Uterus (tissue), 2 donors: ENCODE data around the gene CSTF3.

Experiments used
- POLR2A ChIP-seq, 2 donors: fragments of 450-650 bp; IDR thresholded peaks; one replicate each; pipeline ENCODE4 v1.6.1; 2016; ENCODE audit warnings: antibody characterized with exemption in 2 of 2, mild to moderate bottlenecking in 1 of 2, moderate library complexity in 1 of 2
- TF ChIP-seq, protein P1 (sequence below), 4 experiments: fragments of 200-600 bp in 2 of 4; fragments of 450-650 bp in 2 of 4; sonication (generic) in 2 of 4; IDR thresholded peaks; one replicate each; pipeline ENCODE4 v1.5.1; 2016 to 2019; ENCODE audit warnings: antibody characterized with exemption in 4 of 4, mild to moderate bottlenecking in 2 of 4, moderate library complexity in 1 of 4

DNA sequence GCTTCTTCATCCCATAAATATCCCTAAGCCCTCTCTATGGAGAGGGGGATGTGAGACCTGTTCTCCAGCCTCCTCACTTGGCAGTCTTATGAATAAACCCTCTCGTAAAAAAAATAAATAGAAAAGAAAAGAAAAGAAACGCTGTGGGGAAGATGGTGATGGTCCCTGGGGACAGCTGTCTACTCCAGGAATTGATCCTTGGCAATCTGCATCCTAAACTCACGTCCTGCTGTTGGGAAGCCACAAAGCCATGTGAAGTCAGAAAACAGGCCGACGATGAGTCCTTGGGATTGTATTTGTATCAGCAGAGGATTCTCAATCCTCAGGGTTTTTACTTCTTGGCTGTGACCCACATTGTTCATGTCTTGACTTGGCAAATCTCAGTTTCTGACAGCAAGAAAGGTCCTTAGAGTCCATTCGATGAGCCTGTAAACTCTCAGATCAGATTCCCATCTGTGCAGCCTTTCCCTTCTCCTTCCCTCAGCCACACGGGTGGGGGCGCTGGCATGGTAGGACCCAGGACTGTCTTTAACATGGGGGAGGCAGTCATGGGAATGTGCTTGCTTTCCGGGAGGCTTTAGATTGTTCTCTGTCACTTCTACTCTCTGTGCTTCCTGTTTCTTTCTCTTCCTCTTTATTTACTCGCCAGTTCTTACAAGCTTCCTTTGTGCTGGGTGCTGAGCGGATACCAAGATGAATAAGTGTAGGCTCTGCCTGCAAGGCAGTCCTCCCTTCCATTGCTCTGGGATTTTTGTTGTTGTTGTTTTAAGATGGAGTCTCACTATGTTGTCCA lies 97.1 kb downstream of the CSTF3 start:
- TF ChIP-seq, protein P1, sequence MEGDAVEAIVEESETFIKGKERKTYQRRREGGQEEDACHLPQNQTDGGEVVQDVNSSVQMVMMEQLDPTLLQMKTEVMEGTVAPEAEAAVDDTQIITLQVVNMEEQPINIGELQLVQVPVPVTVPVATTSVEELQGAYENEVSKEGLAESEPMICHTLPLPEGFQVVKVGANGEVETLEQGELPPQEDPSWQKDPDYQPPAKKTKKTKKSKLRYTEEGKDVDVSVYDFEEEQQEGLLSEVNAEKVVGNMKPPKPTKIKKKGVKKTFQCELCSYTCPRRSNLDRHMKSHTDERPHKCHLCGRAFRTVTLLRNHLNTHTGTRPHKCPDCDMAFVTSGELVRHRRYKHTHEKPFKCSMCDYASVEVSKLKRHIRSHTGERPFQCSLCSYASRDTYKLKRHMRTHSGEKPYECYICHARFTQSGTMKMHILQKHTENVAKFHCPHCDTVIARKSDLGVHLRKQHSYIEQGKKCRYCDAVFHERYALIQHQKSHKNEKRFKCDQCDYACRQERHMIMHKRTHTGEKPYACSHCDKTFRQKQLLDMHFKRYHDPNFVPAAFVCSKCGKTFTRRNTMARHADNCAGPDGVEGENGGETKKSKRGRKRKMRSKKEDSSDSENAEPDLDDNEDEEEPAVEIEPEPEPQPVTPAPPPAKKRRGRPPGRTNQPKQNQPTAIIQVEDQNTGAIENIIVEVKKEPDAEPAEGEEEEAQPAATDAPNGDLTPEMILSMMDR (IDR thresholded peaks at IDR 0.05), result no peak
- no peak for TF ChIP-seq POLR2A (IDR thresholded peaks at IDR 0.05)
